Forelimb muscle (tissue), 1 donor: ENCODE data around the gene AFDN. TPM values are rescaled to one million over a fixed set of nuclear protein-coding genes. Genes with fewer than 3 reads are reported as not detected.

Experiments used
- DNase-seq: peaks from one replicate; pipeline ENCODE4 v3.0.0-alpha.2; 2013; ENCODE audit warnings: low read depth
- polyA plus RNA-seq: library from polyadenylated mRNA; unstranded; fragments of 120-200 nt; gene quantifications from one replicate; pipeline ENCODE4 v1.2.1, GENCODE V29; 2013; ENCODE audit not compliant: insufficient read length

Gene AFDN
- polyA plus RNA-seq, 1 donor = 45.7 TPM

- no peak for DNase-seq
Measured at GRCh38 chr6:167920165-167920564, 93.5 kb downstream of the AFDN start.

GRCh38 chr6:167921831-167922230 is 95.1 kb downstream of the AFDN start:
- no peak for DNase-seq

DNA sequence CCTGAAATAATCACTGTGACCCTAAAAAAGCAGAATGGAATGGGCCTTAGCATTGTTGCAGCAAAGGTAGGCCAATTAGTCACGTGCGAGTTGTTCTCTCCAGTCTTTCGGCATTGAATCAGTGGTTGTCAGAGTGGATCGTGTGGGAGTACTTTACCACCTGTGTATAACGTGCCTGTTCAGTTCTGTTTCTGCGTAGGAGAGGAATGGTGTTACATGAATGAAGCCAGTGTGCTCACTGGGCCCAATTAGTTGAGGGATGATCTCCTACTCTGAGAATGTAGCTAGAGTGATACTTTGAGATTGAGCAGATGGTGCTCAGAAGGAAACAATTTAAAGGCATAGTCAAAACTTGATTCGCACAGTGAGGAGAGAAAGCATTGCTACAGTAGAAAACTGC is 98.3 kb downstream of the AFDN start:
- DNase-seq = no peak

DNA sequence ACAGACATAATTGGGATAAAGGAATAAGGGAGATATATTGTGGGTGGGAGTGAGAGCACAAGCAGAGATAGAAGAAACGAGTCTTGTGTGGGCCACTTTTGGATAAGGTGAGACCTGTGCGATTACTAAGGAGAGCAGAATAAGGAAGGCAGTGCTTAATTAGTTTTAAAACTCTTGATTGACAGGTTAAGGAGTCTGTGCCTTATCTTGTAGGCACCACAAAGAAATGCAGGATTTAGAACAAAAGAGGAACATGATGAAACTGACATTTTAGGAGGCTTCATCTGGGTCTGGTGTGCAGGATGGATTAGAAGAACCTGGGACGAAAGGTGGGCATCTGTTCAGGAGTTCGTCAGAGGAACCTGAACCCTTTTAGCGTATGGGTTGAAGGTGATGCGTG is 100.5 kb downstream of the AFDN start:
- no peak for DNase-seq

- no peak for DNase-seq
Measured at GRCh38 chr6:167928111-167928510, 101.4 kb downstream of the AFDN start.

GRCh38 chr6:167930295-167930694 is 103.6 kb downstream of the AFDN start:
- DNase-seq = no peak

- no peak for DNase-seq
Measured at GRCh38 chr6:167932468-167933276, 106.0 kb downstream of the AFDN start.

DNA sequence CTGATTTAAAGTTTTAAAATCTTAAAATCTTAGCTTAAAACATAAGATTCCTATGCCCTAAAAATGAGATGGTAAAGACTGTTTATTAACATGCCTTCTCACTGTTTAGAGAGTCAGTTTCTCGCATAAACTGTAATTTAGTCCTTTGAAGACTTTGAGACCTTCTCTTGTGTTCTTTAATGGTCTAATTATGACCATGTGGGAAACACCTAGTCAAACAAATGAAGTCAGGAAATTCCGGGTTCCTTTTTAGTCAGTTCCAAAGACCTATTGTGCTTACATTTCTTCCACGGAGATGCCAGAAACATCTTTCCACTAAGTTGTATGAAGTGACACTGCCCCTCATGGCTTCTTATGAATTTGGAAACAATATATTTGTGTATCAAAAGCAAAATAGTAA is 106.6 kb downstream of the AFDN start:
- DNase-seq = no peak

DNA sequence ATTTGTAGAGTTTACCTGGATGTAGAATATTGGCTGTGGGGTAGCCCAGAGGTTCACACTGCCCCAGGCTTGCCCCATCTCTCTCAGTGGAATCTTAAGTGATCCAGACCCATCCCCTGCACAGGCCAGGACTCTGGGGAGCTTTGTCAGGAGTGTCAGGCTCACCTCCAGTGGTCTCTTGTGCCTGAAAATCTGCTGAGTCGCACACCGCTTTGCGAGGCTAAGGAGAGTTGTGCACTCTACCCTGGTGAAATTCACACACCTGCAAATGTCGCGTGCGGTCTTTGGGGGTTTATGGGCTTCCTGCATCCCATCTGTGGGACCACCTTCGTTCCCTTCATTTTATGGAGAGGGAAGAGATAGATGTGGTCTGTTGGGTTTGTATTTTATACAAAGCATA is 107.1 kb downstream of the AFDN start:
- no peak for DNase-seq

DNA sequence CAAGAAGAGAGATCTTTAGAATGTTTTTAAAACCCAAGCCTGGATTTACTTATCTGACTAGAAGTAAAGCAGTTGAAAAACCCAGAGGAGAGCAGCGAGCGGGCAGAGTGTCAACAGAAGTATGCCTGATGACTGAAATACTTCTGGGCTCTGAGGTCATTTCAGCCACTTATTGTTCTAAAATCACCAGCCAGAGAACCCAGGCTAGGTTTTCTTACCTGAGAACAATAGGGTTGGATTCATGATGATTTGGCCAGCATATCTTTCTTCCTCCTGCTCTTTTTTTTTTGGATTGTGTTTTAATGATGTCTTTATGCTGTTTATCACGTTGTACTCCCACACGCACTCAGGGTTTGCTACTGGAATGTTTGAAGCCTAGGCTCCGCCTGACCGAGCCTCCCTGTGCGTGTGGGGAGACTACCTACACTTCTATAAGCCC is 107.7 kb downstream of the AFDN start:
- no peak for DNase-seq

- DNase-seq = no peak
Measured at GRCh38 chr6:167936051-167936450, 109.3 kb downstream of the AFDN start.

- no peak for DNase-seq
Measured at GRCh38 chr6:167937301-167937700, 110.6 kb downstream of the AFDN start.

GRCh38 chr6:167937948-167938911 is 111.5 kb downstream of the AFDN start:
- no peak for DNase-seq

- DNase-seq = no peak
Measured at GRCh38 chr6:167941822-167942221, 115.1 kb downstream of the AFDN start.

- no peak for DNase-seq
Measured at GRCh38 chr6:167944130-167944529, 117.4 kb downstream of the AFDN start.

- DNase-seq = no peak
Measured at GRCh38 chr6:167946007-167946406, 119.3 kb downstream of the AFDN start.

DNA sequence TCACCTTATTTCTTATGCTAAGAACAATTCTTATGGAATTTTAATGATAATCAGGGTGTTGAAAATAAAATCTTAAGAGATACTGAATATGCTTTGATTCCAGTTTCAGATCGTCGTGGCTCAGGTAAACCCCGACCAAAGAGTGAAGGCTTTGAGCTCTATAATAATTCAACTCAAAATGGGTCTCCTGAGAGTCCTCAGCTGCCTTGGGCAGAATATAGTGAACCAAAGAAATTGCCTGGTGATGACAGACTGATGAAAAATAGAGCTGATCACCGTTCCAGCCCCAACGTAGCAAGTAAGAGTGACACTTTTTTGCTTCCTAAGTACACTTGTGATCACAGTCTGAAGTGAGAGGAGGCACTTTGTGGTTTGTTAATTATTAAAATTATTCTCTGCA is 119.9 kb downstream of the AFDN start:
- no peak for DNase-seq

GRCh38 chr6:167947716-167948115 is 121.0 kb downstream of the AFDN start:
- DNase-seq = no peak

- DNase-seq = no peak
Measured at GRCh38 chr6:167948716-167949115, 122.0 kb downstream of the AFDN start.

- no peak for DNase-seq
Measured at GRCh38 chr6:167949121-167949684, 122.5 kb downstream of the AFDN start.

- DNase-seq = no peak
Measured at GRCh38 chr6:167951781-167952511, 125.2 kb downstream of the AFDN start.

DNA sequence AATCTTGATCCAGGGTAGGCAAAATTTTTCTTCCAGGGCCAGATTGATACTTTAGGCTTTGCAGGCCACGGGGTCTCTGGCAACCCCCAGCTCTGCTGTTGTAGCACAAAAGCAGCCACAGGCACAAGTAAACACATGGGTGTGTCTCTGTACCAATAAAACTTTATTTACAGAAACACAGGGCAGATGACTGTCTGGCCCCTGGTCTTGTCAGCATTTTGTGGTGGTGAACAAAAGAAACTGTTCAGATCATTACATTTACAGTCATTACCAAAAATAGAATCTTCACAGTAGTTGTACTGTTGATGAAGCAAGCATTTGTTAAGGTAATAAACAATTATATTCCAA is 125.8 kb downstream of the AFDN start:
- DNase-seq = no peak
